Activated naive CD4-positive, alpha-beta T cell treated with Interleukin-2 at 50 U/mL for 16 hours (primary cell): ENCODE measurements around the gene RETREG1.
"Not testable (repeated sequence)": the region's sequence is repeated elsewhere in the genome, so short reads cannot be mapped to it uniquely, and the experiment has no call there.

ENCODE experiments used
- DNase-seq: peaks from one replicate; pipeline ENCODE4 v3.0.0-alpha.2; 2020

The RETREG1 gene

DNA sequence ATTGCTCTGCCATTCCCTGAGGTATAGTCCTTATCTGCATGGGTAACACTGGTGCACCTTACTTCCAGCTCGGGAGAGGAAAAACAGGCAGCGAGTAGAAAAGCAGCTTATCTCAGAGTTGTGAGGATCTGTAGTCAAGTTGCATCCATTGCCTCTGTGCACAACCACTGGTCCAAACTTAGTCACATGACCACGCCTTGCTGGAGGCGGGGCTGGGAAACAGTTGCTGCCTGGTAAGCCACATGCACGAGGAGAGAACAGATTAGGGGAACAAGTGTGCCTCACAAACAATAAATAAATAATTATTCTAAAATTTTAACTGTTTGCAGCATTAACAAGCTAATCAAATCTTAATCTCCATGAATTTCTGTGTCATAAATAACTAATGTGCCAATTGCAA is 169.8 kb downstream of the RETREG1 start:
- DNase-seq: no peak

DNA sequence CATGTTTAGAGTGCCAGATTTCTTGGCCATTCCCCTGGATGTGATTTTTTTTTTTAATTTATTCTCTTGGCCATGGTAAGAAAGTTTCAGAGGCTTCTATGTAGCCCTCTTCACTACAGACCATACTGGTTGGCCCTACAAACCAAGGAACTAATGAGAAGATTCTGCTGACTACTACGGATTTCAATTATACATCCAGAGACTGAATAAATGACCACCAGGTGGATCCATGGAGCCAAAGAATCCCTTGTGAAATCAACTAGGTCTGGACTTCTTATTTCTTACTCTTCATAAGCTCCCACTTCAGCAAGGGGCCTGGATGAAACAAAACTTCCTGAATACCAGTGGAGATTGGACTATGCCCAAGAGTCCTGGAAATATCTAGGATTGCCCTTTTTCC is 178.8 kb downstream of the RETREG1 start:
- no peak for DNase-seq

DNA sequence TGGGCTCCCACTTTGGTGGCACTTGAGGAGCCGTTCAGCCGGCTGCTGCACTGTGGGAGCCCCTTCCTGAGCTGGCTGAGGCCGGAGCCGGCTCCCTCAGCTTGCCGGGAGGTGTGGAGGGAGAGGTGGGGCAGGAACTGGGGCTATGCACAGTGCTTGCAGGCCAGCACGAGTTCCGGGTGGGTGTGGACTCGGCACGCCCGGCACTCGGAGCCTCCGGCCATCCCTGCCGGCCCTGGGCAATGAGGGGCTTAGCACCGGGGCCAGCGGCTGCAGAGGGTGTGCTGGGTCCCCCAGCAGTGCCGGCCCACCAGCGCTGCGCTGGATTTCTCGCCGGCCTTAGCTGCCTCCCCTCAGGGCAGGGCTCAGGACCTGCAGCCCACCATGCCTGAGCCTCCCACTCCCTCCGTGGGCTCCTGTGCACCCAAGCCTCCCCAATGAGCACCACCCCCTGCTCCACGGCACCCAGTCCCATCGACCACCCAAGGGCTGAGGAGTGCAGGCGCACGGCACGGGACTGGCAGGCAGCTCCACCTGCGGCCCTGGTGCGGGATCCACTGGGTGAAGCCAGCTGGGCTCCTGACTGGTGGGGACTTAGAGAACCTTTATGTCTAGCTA is 180.6 kb downstream of the RETREG1 start:
- DNase-seq: not testable (repeated sequence)

DNA sequence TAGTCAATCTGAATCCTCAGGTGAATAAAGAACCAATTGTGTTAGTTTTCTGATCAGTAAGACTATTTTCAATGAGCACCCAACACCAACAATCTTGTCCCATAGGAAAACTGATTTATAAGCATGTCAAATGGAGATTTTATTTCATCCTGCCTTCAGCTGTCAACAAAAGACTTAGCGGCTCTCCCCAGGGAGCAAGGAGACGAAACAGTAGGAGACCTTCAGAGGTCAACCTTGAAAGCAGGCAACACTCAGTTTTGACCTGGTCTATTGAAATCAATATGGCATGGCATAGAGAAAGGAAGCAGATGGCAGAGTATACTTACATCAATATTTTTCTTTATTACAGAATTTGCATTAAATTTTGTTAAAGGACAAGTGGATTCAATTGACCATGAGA is 185.3 kb downstream of the RETREG1 start:
- DNase-seq: no peak

DNA sequence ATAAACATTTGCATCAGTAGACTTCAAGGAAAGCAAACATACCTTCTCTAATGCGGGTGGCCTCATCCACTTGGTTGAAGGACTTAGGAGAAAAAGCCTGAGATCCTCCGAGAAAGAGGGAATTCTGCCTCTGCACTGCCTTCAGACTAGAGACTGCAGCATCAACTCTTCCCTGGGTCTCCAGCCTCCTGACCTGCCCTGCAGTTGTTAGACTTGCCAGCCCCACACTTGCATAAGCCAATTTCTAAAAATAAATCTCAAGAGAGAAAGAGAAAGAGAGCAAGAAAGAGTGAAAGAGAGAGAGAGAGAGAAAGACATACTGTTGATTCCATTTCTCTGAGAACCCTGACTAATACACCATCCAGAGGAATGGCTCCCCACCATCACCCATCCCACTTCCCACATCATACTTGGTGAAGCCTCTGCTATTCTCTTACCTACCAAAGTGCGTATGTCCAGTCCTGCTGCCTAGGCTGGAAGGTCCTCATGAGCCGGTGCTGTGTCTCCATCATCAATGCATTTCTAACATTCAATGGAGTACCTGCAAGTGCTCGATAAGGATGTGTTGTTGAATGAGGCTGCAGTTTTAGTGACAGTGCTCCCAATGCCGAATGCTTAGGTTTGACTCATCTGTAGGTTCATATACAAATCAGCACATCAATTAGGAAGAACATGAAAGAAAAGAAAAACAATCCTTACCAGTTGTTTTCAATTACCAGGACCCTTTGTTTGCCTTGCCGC is 186.3 kb downstream of the RETREG1 start:
- no peak for DNase-seq

DNA sequence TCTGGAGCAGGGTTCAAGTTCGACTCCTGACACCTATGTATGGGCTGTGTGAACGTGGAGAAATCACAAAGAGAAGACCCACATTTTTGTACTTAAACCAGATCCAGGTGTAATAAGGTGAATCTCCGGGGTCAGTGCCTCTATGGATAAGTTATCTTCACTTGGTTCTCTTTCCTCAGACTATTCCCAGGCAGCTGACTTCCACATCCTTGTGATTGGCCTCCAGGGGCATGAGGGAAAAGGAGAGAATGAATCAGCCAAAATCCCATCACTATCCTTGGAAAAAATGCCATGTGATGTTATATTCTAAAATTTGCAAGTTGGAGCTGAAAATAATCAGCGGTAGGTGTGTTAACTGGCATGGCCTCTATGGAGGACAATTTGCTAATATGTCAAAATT is 188.4 kb downstream of the RETREG1 start:
- no peak for DNase-seq

DNA sequence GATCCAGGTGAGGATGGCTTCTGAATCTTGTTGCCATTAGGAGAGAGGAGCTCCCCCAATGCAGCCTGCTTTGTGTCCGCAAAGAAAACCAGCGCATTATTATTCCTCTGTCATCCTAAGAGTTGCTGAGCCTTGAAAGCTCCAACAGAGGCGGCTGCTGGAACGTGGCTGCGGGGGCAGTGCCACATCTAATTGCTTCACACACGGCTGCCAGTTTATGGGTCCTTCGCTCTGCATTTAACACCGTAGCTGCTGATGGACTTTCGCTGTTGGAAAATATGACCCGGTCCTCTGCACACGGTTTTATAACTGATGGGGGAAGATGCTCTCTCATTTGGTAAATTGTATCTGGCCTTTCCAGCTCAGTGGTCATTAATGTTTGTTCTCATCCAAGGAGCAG is 189.2 kb downstream of the RETREG1 start:
- no peak for DNase-seq
